Gastrocnemius medialis (tissue), 4 donors: ENCODE results near the gene HOOK2. TPM values are rescaled to one million over a fixed set of nuclear protein-coding genes. Genes with fewer than 3 reads are reported as not detected.
A peak's percentile ranks its signal among the peaks of the same experiment; 100 is the strongest.

ENCODE experiments used
- ATAC-seq, 2 donors: fragments of 150-250 bp; one replicate each; pipeline ENCODE4 v1.9.1; 2016
- DNase-seq, 2 donors: peaks; one replicate each; pipeline ENCODE4 v3.0.0-alpha.2; 2019
- H3K27ac ChIP-seq, 4 donors: fragments of 200-600 bp; sonication (generic); 1 replicate in 1 of 4; 2 replicates in 3 of 4; pipeline ENCODE4 v1.5.1; 2016 to 2018; ENCODE audit warnings: mild to moderate bottlenecking in 2 of 4, moderate library complexity in 1 of 4
- H3K27me3 ChIP-seq, 3 donors: fragments of 200-600 bp; sonication (generic) in 2 of 3; 1 replicate in 1 of 3; 2 replicates in 2 of 3; pipeline versions ENCODE4 v1.5.1 to v1.6.0; 2016 to 2019; ENCODE audit warnings: mild to moderate bottlenecking in 1 of 3, moderate library complexity in 1 of 3
- H3K36me3 ChIP-seq, 2 donors: fragments of 200-600 bp; sonication (generic) in 1 of 2; one replicate each; pipeline ENCODE4 v1.5.1; 2017 to 2018
- H3K4me1 ChIP-seq, 2 donors: fragments of 200-600 bp; sonication (generic) in 1 of 2; one replicate each; pipeline ENCODE4 v1.5.1; 2016 to 2017; ENCODE audit warnings: mild to moderate bottlenecking in 2 of 2
- H3K4me3 ChIP-seq, 4 donors: fragments of 200-600 bp; sonication (generic) in 3 of 4; 1 replicate in 1 of 4; 2 replicates in 3 of 4; pipeline ENCODE4 v1.5.1; 2016 to 2019; ENCODE audit warnings: mild to moderate bottlenecking in 2 of 4
- H3K9me3 ChIP-seq, 3 donors: fragments of 200-600 bp; sonication (generic) in 2 of 3; 1 replicate in 1 of 3; 2 replicates in 2 of 3; pipeline ENCODE4 v1.5.1; 2016 to 2019
- CTCF ChIP-seq, 5 experiments: fragments of 450-650 bp in 3 of 5; fragments of 200-600 bp in 2 of 5; sonication (generic) in 2 of 5; IDR thresholded peaks in 4 of 5; conservative IDR thresholded peaks in 1 of 5; 1 replicate in 4 of 5; 2 replicates in 1 of 5; pipeline ENCODE4 v1.5.1; 2016 to 2019; ENCODE audit warnings: antibody characterized with exemption in 5 of 5, mild to moderate bottlenecking in 3 of 5, moderate library complexity in 3 of 5
- POLR2A ChIP-seq, 2 donors: fragments of 450-650 bp; IDR thresholded peaks; one replicate each; pipeline ENCODE4 v1.6.1; 2017; ENCODE audit warnings: antibody characterized with exemption in 2 of 2, mild to moderate bottlenecking in 2 of 2, moderate library complexity in 2 of 2
- in situ Hi-C, 4 donors: fragments of 200-750 bp; cut with MboI; loops; one replicate each; pipeline versions ENCODE4 v1.15.0 to v1.8.0; 2017; ENCODE audit warnings: low sequenced_read_pairs in 4 of 4
- intact Hi-C: fragments of 100-400 bp; cut with DNase I; formaldehyde crosslinking; loops from one replicate; pipeline ENCODE4 v1.15.1; 2023; ENCODE audit warnings: low total_unique reads
- total RNA-seq, 4 donors: library from RNA; depleted of rRNA; stranded (reverse); fragments of >200 nt; gene quantifications; one replicate each; pipeline versions ENCODE4 v1.1.0 to v1.2.3, GENCODE V29; 2016

The HOOK2 gene
- total RNA-seq, 4 donors from 2014 or later: 12.3 to 23.4 (median 17.6) TPM

GRCh38 chr19:12773571-12773970 lies 1.8 kb downstream of the HOOK2 start:
- H3K27me3 ChIP-seq: no peaks in the 10 kb centered on the region
- no peaks in the 10 kb centered on the region for H3K9me3 ChIP-seq
- H3K4me1 ChIP-seq: peaks cover 49 to 61% of the 10 kb centered on the region in 2 donors
- H3K36me3 ChIP-seq: no peaks in the 10 kb centered on the region
- H3K4me3 ChIP-seq: no peak overlapping the region
- in situ Hi-C loops: no loop called here
- peak overlapping the region; percentile 91 to 96 (median 94) for H3K27ac ChIP-seq
- intact Hi-C loops: loop anchor here (10.0 kb wide), 1 partner anchor 1791 kb away; no protein-coding TSS in a partner anchor
- TF ChIP-seq POLR2A (IDR thresholded peaks at IDR 0.05): no peak
- peak in 4 of 5 experiments; percentile 9 to 47 (median 40) for TF ChIP-seq CTCF (IDR thresholded peaks at IDR 0.05 in 4 of 5, conservative IDR thresholded peaks at IDR 0.05 in 1 of 5)
- ATAC-seq: peak; percentile 23 to 25
- peak in 1 of 2 donors; percentile 65 for DNase-seq

- in situ Hi-C loops (no loop called here), intact Hi-C loops (loop anchor here (10.0 kb wide), 1 partner anchor 1792 kb away; no protein-coding TSS in a partner anchor)
- peak; percentile 64 to 71 for ATAC-seq
- Histone ChIP-seq H3K27me3 (no peaks in the 10 kb centered on the region), H3K4me3 (no peak overlapping the region), H3K27ac (peak overlapping the region; percentile 91 to 96 (median 94)), H3K9me3 (no peaks in the 10 kb centered on the region), H3K4me1 (peaks cover 45 to 50% of the 10 kb centered on the region in 2 donors), H3K36me3 (no peaks in the 10 kb centered on the region)
- TF ChIP-seq CTCF (IDR thresholded peaks at IDR 0.05 in 4 of 5, conservative IDR thresholded peaks at IDR 0.05 in 1 of 5) (no peak), POLR2A (IDR thresholded peaks at IDR 0.05) (no peak)
- DNase-seq: peak; percentile 52 to 82
These were observed 3.0 kb downstream of the HOOK2 start for GRCh38 chr19:12772323-12772722.

GRCh38 chr19:12770922-12771321 lies 4.4 kb downstream of the HOOK2 start:
- H3K9me3 ChIP-seq: no peaks in the 10 kb centered on the region
- in situ Hi-C loops (no loop called here), intact Hi-C loops (loop anchor here (10.0 kb wide), 1 partner anchor 1794 kb away; no protein-coding TSS in a partner anchor)
- DNase-seq (no peak), ATAC-seq (no peak)
- peak overlapping the region in 1 of 4 donors; percentile 94 for H3K27ac ChIP-seq
- peaks cover 42 to 47% of the 10 kb centered on the region in 2 donors for H3K4me1 ChIP-seq
- H3K27me3 ChIP-seq: no peaks in the 10 kb centered on the region
- no peaks in the 10 kb centered on the region for H3K36me3 ChIP-seq
- no peak overlapping the region for H3K4me3 ChIP-seq
- no peak for TF ChIP-seq POLR2A (IDR thresholded peaks at IDR 0.05)
- TF ChIP-seq CTCF (IDR thresholded peaks at IDR 0.05 in 4 of 5, conservative IDR thresholded peaks at IDR 0.05 in 1 of 5): no peak

- Histone ChIP-seq H3K27me3 (no peaks in the 10 kb centered on the region), H3K4me3 (no peak overlapping the region), H3K27ac (peak overlapping the region; percentile 23 to 73 (median 56)), H3K4me1 (peaks cover 37 to 44% of the 10 kb centered on the region in 2 donors), H3K36me3 (no peaks in the 10 kb centered on the region), H3K9me3 (no peaks in the 10 kb centered on the region)
- DNase-seq (peak in 1 of 2 donors; percentile 54), ATAC-seq (no peak)
- in situ Hi-C loops: loop anchor here in 3 of 4 donors (5.0 to 10.0 kb wide), 2 partner anchors 75 to 78 kb away; no protein-coding TSS in a partner anchor
- intact Hi-C loops: loop anchor here (10.0 kb wide), 1 partner anchor 1795 kb away; no protein-coding TSS in a partner anchor
- TF ChIP-seq POLR2A (IDR thresholded peaks at IDR 0.05): peak in 1 of 2 donors; percentile 17
- TF ChIP-seq CTCF (IDR thresholded peaks at IDR 0.05 in 4 of 5, conservative IDR thresholded peaks at IDR 0.05 in 1 of 5): no peak
These were observed 5.7 kb downstream of the HOOK2 start for GRCh38 chr19:12769689-12770088.
